ENCODE measurements around the gene DOC2B. TPM values are rescaled to one million over a fixed set of nuclear protein-coding genes. Genes with fewer than 3 reads are reported as not detected.
"Not testable (repeated sequence)": the region's sequence is repeated elsewhere in the genome, so short reads cannot be mapped to it uniquely, and the experiment has no call there.

The DOC2B gene
- total and polyA plus RNA-seq, 9 of the 15 experiments (the other 6 are each of a cell fraction or from before 2014, with no cell fraction given): 0.02 TPM; not detected in 8

DNA sequence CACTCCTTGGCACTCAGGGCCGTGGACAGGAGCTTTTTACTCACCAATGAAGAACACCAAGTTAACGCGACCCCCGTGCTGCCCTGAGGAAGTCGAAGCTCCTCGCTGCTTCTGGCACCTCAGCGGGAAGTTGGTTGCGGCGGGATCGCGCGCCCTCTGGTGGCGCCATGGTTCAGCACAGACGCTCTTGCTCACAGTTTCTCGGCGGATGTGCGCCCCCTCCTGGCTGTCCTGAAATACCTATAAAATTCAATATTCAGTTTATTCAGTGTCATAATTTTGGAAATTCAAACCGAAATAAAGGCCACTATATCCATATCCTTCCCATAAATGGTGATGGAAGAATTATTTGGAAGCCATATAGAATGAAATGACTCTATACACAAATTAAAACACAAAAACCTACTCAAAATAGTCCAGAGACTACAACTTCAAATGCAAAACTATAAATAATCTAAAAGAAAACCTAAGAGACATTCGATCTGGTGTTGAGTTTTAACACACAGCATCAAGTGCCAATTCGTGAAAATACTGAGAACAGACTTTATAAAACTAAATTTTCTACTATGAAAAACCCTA lies 63.0 kb downstream of the DOC2B start:
- peak; percentile 46 to 66 (median 48); a peak in 5 of 6 replicates for TF ChIP-seq CTCF (IDR thresholded peaks at IDR 0.05 in 2 of 3, conservative IDR thresholded peaks at IDR 0.05 in 1 of 3; ENCODE audit: insufficient read depth in 2 of 3, low read depth in 1 of 3, low read length in 3 of 3)
- H3K9me1 ChIP-seq (ENCODE audit: control insufficient read depth, insufficient read depth, low read length); H3K4me2 ChIP-seq (ENCODE audit: insufficient read depth, low read length); H3K36me3 ChIP-seq (ENCODE audit: control insufficient read depth, insufficient read depth, low read length); DNase-seq (ENCODE audit: extremely low read depth in 1 of 4, low spot score in 3 of 4); H3K9me3 ChIP-seq (replicated peaks; ENCODE audit: control insufficient read depth, insufficient read depth, low read depth, low read length); POLR2A ChIA-PET; H2AFZ ChIP-seq (ENCODE audit: low read depth, low read length); H3K27me3 ChIP-seq (ENCODE audit: control insufficient read depth in 2 of 2, insufficient read depth in 2 of 2, low read length in 2 of 2); H3K79me2 ChIP-seq (ENCODE audit: control insufficient read depth, insufficient read depth, low read length); CTCF ChIA-PET (ENCODE audit: low intra/inter-chr PET ratio); H3K4me3 ChIP-seq; H3K9ac ChIP-seq (ENCODE audit: insufficient read depth in 1 of 2, low read depth in 2 of 2, low read length in 2 of 2); FAIRE-seq; intact Hi-C loops (cut with micrococcal nuclease); BruUV-seq (replicated peaks); H3K27ac ChIP-seq (ENCODE audit: extremely low read depth, low read depth, low read length); H3K4me1 ChIP-seq (replicated peaks in 1 of 2; ENCODE audit: control insufficient read depth in 2 of 2, insufficient read depth in 2 of 2, low read length in 2 of 2); H4K20me1 ChIP-seq (replicated peaks; ENCODE audit: control insufficient read depth, insufficient read depth, low read length); ATAC-seq; in situ Hi-C loops (cut with MboI): not testable (repeated sequence)
- 0% methylated on average over 1 of the region's 20 CpGs for WGBS (ENCODE audit: insufficient coverage, low coverage, missing lambda C conversion rate)

DNA sequence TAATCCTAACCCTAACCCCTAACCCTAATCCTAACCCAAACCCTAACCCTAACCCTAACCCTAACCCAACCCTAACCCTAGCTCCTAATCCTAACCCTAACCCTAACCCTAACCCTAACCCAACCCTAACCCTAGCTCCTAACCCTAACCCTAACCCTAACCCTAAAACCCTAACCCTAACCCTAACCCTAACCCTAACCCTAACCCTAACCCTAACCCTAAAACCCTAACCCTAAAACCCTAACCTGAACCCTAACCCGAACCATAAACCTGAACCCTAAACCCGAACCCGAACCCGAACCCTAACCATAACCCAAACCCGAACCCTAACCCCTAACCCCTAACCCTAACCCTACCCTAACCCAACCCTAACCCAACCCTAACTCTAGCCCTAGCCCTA lies 68.3 kb downstream of the DOC2B start:
- H3K9me3 ChIP-seq (replicated peaks; ENCODE audit: control insufficient read depth, insufficient read depth, low read depth, low read length); CTCF ChIA-PET (ENCODE audit: low intra/inter-chr PET ratio); H3K4me3 ChIP-seq; H3K4me1 ChIP-seq (replicated peaks in 1 of 2; ENCODE audit: control insufficient read depth in 2 of 2, insufficient read depth in 2 of 2, low read length in 2 of 2); H3K4me2 ChIP-seq (ENCODE audit: insufficient read depth, low read length); POLR2A ChIA-PET; H3K9ac ChIP-seq (ENCODE audit: insufficient read depth in 1 of 2, low read depth in 2 of 2, low read length in 2 of 2); H3K79me2 ChIP-seq (ENCODE audit: control insufficient read depth, insufficient read depth, low read length); intact Hi-C loops (cut with micrococcal nuclease); H3K27me3 ChIP-seq (ENCODE audit: control insufficient read depth in 2 of 2, insufficient read depth in 2 of 2, low read length in 2 of 2); in situ Hi-C loops (cut with MboI); BruUV-seq (replicated peaks); H2AFZ ChIP-seq (ENCODE audit: low read depth, low read length); H3K27ac ChIP-seq (ENCODE audit: extremely low read depth, low read depth, low read length); FAIRE-seq; H3K36me3 ChIP-seq (ENCODE audit: control insufficient read depth, insufficient read depth, low read length); ATAC-seq; H3K9me1 ChIP-seq (ENCODE audit: control insufficient read depth, insufficient read depth, low read length); H4K20me1 ChIP-seq (replicated peaks; ENCODE audit: control insufficient read depth, insufficient read depth, low read length); TF ChIP-seq NR2C2 (CRISPR knock-in tag; IDR thresholded peaks at IDR 0.05): not testable (repeated sequence)
- WGBS (ENCODE audit: insufficient coverage, low coverage, missing lambda C conversion rate): no CpG with 5 or more reads among the region's 5 CpGs
- TF ChIP-seq CREBBP (IDR thresholded peaks at IDR 0.05; ENCODE audit: low read depth, low read length): peak; percentile 70
- peak; percentile 88 for TF ChIP-seq HMBOX1 (IDR thresholded peaks at IDR 0.05)
- TF ChIP-seq MAFF (IDR thresholded peaks at IDR 0.05; ENCODE audit: low read length): 0 out of 2 replicates have a peak, but pooled peaks have one; percentile 5
- TF ChIP-seq NR2C2 (tag; IDR thresholded peaks at IDR 0.05): peak; percentile 29; the same call in 1 of the 2 replicates
- peak in 1 of 4 experiments; percentile 2 for DNase-seq (ENCODE audit: extremely low read depth in 1 of 4, low spot score in 3 of 4)
